NCI-H2196 treated with DMSO at 0.1 percent for 48 hours (cell line): ENCODE results near the gene RAD51B.

Experiments used
- DNase-seq: peaks from one replicate; lab custom pipeline; 2025; ENCODE audit not compliant: unreplicated experiment; lab: John Stamatoyannopoulos, UW

The RAD51B gene

GRCh38 chr14:68574461-68574860 lies 754.9 kb downstream of the RAD51B start:
- DNase-seq: no peak

GRCh38 chr14:68574906-68575305 lies 755.3 kb downstream of the RAD51B start:
- no peak for DNase-seq

- DNase-seq: no peak
Measured at GRCh38 chr14:68575426-68575825, 755.8 kb downstream of the RAD51B start.

- no peak for DNase-seq
Measured at GRCh38 chr14:68576031-68576430, 756.5 kb downstream of the RAD51B start.

GRCh38 chr14:68576496-68577244 lies 757.1 kb downstream of the RAD51B start:
- no peak for DNase-seq

- DNase-seq: no peak
Measured at GRCh38 chr14:68577802-68578541, 758.4 kb downstream of the RAD51B start.

GRCh38 chr14:68578597-68578996 lies 759.0 kb downstream of the RAD51B start:
- DNase-seq: no peak

GRCh38 chr14:68580096-68580645 lies 760.6 kb downstream of the RAD51B start:
- no peak for DNase-seq

- no peak for DNase-seq
Measured at GRCh38 chr14:68580671-68581070, 761.1 kb downstream of the RAD51B start.

- DNase-seq: no peak
Measured at GRCh38 chr14:68583548-68584280, 764.1 kb downstream of the RAD51B start.

- DNase-seq: peak; percentile 20
Measured at GRCh38 chr14:68584786-68585185, 765.2 kb downstream of the RAD51B start.

- DNase-seq: no peak
Measured at GRCh38 chr14:68585690-68586089, 766.1 kb downstream of the RAD51B start.

- no peak for DNase-seq
Measured at GRCh38 chr14:68586896-68587751, 767.5 kb downstream of the RAD51B start.

GRCh38 chr14:68587931-68588330 lies 768.4 kb downstream of the RAD51B start:
- DNase-seq: no peak

GRCh38 chr14:68589447-68590200 lies 770.0 kb downstream of the RAD51B start:
- DNase-seq: no peak

GRCh38 chr14:68590201-68590522 lies 770.6 kb downstream of the RAD51B start:
- DNase-seq: no peak

GRCh38 chr14:68591786-68592185 lies 772.2 kb downstream of the RAD51B start:
- no peak for DNase-seq

- DNase-seq: no peak
Measured at GRCh38 chr14:68592948-68593556, 773.5 kb downstream of the RAD51B start.

GRCh38 chr14:68593806-68594536 lies 774.4 kb downstream of the RAD51B start:
- DNase-seq: no peak
